ENCODE measurements around the gene R3HDM4. TPM values are rescaled to one million over a fixed set of nuclear protein-coding genes. Genes with fewer than 3 reads are reported as not detected.
A peak's percentile ranks its signal among the peaks of the same experiment; 100 is the strongest.

The R3HDM4 gene
- total and polyA plus RNA-seq, 11 donors, result 17.1 to 47.1 (median 24.2) TPM

GRCh38 chr19:953445-954271, 40.6 kb upstream of the R3HDM4 start:
- TF ChIP-seq CTCF (IDR thresholded peaks at IDR 0.05), result no peak
- no peak for TF ChIP-seq POLR2A (IDR thresholded peaks at IDR 0.05)
- peak overlapping the region in 1 of 12 donors; percentile 21 for H3K4me3 ChIP-seq
- no peaks in the 10 kb centered on the region for H3K36me3 ChIP-seq
- ATAC-seq (no peak), DNase-seq (no peak)
- intact Hi-C loops (cut with DNase I), result no loop called here
- WGBS, 4 donors, result 62 to 80% (median 72%) methylated on average over 27 to 33 of the region's 33 CpGs
- H3K27me3 ChIP-seq, result no peaks in the 10 kb centered on the region
- no peak overlapping the region for H3K27ac ChIP-seq
- H3K9me3 ChIP-seq, result no peaks in the 10 kb centered on the region
- H3K4me1 ChIP-seq, result peaks cover 0 to 13% (median 0%) of the 10 kb centered on the region in 12 donors

DNA sequence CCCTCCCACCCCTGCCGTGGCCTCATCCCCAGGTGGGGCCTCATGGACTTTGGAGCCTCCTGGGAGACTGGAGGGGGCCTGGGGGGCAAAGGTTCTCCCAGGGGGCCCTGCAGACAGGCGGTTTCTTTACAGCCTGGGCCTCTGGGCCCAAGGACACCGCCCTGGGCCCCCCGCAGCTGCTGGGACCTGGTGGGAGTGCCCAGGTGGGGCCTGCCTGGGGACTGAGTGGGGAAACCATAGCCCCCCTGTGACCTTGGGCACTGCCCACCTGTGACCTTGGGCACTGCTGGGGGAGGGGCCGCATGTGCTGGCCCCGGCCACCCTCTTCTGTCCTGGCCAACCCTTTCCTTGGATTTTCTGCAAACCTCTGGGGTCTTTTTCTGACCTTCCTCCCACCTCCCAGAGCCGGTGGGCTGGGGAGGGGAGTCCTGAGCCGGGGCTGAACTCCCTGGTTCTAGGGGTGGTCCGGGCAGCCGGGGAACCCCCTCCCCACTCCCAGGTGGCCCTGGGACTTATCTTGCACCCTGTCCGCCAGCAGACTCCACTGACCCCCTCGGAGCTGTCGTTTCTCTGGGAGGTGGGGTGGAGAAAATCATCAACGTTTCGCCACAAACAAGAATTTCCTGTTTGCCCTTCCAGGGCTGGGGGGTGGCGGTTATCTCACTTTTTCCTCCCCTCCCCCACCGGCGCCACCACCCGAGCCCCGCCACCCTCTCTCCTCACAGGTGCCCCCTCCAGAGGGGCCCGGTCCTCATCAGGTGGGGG, 39.8 kb upstream of the R3HDM4 start:
- Histone ChIP-seq H3K36me3 (peaks cover 0 to 2% (median 0%) of the 10 kb centered on the region in 9 donors), H3K27me3 (no peaks in the 10 kb centered on the region), H3K27ac (no peak overlapping the region), H3K9me3 (no peaks in the 10 kb centered on the region), H3K4me1 (peaks cover 0 to 19% (median 0%) of the 10 kb centered on the region in 12 donors), H3K4me3 (peak overlapping the region in 1 of 12 donors; percentile 21)
- ATAC-seq (no peak), DNase-seq (no peak)
- intact Hi-C loops (cut with DNase I), result no loop called here
- WGBS, 4 donors, result 48 to 59% (median 58%) methylated on average over 18 to 21 of the region's 21 CpGs
- no peak for TF ChIP-seq CTCF (IDR thresholded peaks at IDR 0.05)
- no peak for TF ChIP-seq POLR2A (IDR thresholded peaks at IDR 0.05)

DNA sequence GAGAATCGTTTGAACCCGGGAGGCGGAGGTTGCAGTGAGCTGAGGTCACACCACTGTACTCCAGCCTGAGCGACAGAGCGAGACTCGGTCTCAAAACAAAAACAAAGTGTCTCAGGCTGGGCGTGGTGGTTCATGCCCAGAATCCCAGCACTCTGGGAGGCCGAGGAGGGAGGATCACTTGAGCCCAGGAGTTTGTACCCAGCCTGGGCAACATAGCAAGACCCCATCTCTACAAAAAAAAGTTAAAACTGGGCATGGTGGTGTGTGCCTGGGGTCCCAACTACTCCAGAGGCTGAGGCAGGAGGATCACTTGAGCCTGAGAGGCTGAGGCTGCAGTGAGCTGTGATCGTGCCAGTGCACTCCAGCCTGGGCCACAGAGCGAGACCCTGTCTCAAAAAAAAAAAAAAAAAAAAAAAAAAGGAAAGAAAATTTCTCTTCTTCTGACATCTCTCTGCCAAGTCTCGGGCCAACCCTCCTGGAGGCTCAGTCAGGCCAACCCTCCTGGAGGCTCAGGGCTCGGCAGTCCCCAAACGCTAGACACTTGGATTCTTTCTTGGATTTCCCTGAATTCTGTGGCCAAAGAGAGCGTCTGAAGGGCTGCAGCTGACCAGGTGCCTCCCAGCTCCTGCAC, 39.1 kb upstream of the R3HDM4 start:
- intact Hi-C loops (cut with DNase I), result no loop called here
- TF ChIP-seq CTCF (IDR thresholded peaks at IDR 0.05) (no peak), POLR2A (IDR thresholded peaks at IDR 0.05) (no peak)
- Histone ChIP-seq H3K27me3 (no peaks in the 10 kb centered on the region), H3K4me1 (peaks cover 0 to 26% (median 0%) of the 10 kb centered on the region in 12 donors), H3K36me3 (peaks cover 0 to 3% (median 0%) of the 10 kb centered on the region in 9 donors), H3K4me3 (no peak overlapping the region), H3K27ac (no peak overlapping the region), H3K9me3 (no peaks in the 10 kb centered on the region)
- DNase-seq (no peak), ATAC-seq (no peak)
- WGBS, 4 donors, result 85 to 92% (median 89%) methylated on average over 14 of the region's 14 CpGs

Data from heart left ventricle (tissue), 16 donors.